Stimulated activated CD8-positive, alpha-beta memory T cell treated with anti-CD3 and anti-CD28 coated beads, Interleukin-12 subunit alpha, Interleukin-12 subunit beta, amount 100 ng/mL, for 4 hours (primary cell): ENCODE results near the gene DHPS.
"Not testable (repeated sequence)": the region's sequence is repeated elsewhere in the genome, so short reads cannot be mapped to it uniquely, and the experiment has no call there.

Experiments
- DNase-seq: peaks from one replicate; pipeline ENCODE4 v3.0.0-alpha.2; 2020; ENCODE audit warnings: low read depth

DHPS gene

DNA sequence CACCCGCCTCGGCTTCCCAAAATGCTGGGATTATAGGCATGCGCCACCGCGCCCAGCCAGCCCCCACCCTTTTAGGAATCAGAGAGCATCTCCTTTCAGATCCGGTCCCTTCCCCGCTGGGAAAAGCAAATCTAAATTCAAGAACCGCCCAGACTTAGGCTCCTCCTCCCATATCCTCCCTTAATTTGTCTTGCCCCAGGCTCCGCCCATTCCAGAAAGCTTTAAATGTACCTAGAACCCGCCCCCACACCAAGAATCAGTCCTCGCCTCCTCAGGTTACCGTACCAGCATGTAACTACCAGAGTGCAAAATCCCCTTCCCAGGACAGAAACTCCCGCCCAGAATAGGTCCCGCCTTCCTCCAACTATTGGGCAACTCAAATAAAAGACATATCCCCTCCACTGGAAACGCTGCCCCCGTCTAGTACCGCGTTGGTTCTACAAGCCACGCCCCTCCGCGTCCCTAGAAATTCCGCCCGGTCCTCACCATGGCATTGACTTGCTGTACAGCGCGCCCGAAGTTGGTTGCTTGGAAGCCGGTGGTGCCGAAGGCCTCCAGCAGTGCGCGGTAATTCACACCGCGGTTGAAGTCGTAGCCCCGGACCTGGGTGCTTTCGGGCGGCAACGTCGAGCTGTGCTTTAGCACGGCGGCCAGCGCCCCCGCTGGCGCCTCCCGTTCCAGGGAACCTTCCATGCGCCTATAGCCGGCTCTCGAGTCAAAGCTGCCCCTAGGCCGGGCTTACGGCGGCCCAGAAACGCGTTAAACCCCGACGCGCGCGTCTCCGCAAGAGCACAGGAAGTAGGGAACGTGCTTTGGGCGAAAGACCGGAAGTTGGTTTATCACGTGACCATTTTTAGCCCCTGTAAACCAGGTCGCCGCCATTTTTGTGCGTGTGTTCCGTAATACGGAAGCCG, at the start of gene DHPS:
TSS of gene DHPS (minus strand) at position 807 of the 914 bp plus-strand sequence. CDS start at position 693, 114 bp downstream.
- DNase-seq, result peak; percentile 70

GRCh38 chr19:12731337-12731736, 49.7 kb upstream of the DHPS start:
- DNase-seq, result no peak

- DNase-seq, result no peak
Measured at GRCh38 chr19:12730064-12730463, 48.4 kb upstream of the DHPS start.

- no peak for DNase-seq
Measured at GRCh38 chr19:12727745-12728433, 46.2 kb upstream of the DHPS start.

DNA sequence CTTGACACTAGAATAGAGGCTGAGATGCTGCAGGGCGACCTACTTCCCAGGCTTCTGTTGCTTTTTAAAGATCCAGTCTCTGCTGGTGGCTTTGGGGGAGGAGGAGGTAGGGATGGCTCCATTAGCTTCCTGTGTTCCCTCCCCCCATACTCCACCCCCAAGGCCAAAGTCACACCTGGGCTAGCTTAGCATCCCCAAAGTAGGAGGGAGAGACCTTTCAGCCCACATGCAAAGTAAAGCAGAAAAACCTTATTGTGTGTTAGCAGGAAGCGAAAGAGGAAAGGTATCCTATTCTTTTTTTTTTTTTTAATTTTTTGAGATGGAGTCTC, 45.3 kb upstream of the DHPS start:
- no peak for DNase-seq

- DNase-seq, result not testable (repeated sequence)
Measured at GRCh38 chr19:12725612-12726011, 43.9 kb upstream of the DHPS start.

- DNase-seq, result peak; percentile 46
Measured at GRCh38 chr19:12723641-12724426, 42.2 kb upstream of the DHPS start, which contains the start of gene TNPO2. TSS of gene TNPO2 (minus strand) at chr19:12723932. CDS start at chr19:12720977, 2,955 bp downstream.

DNA sequence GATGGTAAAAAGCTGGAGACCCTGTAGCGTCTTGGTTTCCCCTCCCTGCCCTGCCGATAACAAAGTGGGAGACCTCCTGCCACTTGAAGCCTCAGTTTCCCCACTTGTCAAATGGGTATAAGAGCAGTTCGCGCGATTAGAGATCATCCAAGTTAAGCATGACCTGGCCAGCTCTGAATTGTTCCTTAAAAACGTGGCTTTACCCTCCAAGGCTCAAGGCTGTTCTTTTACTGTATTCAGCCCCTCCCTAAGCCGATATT, 41.6 kb upstream of the DHPS start:
- DNase-seq, result no peak

DNA sequence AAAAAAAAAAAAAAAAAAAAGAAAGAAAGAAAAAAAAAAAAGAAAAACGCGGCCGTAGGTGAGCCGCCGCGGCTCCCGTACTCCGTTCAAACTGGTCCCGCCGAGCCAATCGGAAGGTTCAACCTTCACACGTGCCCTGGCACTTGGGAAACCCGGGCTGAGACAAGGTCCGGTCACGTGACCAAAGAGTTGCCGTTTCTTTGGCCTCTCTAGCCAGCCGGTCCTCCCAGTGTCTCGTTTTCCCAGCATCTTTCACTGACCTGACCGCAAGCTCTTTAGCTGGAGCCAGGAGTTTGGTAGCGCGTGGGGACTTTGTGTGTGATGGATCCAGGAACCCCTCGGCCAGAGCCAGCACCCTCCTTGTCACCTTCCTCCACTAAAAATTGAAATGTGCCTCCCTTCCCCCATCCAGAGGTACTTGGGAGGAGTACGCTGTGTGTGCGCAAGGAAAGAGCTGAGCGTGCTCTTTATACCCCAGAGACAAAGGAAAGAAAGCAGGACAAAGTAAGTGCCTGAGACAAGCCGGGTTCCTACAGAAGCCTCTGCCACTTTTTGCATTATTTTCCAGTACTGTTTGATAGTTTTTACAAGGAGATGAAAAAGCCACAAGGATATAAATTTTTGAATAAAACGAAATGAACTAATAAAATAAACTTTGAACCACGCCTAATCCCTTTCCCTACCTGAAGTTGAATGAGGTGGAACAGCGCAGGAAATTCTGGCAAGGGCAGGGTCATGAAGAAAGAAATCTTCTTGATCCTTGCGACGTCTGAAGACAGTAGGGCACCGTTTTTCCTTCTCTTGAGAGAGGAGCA, 41.1 kb upstream of the DHPS start:
- DNase-seq, result peak; percentile 84

- no peak for DNase-seq
Measured at GRCh38 chr19:12721656-12722565, 40.2 kb upstream of the DHPS start.

DNA sequence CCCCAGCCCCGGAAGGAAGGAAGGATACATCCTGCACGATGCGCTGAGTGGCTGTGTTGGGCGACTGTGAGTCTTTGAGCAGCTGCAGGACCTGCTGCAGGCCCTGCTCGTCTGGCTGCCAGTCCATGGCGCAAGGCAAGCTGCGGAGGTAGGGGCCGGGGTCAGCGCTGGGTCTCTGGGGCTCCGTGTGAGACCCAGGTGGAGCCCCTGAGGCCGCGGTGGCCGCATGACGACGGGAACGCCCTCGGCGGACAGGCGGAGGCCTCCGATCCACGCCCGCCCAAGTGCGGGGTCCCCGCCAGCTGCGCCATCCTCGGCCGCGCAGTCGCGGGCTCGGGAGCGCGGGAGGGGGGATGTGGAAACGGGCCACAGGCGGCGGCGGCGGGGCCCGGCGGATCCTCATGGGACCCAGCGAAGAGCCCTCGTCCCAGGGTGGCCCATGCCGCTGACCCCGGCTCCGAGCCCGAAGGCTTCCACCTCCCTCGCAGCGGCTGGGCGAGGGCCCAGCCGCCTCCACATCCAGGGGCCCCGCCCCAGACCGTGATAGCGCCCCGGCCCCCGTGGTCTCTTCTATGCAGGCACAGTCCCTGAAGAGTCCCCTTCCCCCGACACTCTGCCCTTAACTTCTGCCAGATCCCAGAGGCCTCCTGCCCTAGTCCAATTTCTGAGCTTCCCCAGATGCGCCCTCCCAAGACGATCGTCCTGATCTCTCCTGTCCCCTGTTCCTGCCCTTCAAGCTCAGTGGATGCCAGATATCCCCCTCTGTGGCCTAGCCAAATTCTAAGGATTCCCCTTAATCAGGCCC, 39.4 kb upstream of the DHPS start:
- DNase-seq, result no peak

DNA sequence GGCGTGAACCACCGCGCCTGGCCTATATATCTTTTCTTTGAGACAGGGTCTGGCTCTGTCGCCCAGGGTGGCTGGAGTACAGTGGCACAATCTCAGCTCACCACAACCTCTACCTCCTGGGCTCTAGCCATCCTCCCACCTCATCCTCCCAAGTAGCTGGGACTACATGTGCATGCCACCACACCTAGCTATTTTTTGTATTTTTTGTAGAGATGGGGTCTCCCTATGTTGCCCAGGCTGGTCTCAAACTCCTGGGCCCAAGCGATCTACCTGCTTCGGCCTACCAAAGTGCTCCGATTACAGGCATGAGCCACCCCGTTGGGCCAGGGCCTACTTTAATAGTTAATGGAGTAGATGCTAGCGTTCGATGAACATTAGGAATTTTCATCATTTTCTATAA, 38.6 kb upstream of the DHPS start:
- no peak for DNase-seq

GRCh38 chr19:12715929-12716328, 34.2 kb upstream of the DHPS start:
- no peak for DNase-seq

DNA sequence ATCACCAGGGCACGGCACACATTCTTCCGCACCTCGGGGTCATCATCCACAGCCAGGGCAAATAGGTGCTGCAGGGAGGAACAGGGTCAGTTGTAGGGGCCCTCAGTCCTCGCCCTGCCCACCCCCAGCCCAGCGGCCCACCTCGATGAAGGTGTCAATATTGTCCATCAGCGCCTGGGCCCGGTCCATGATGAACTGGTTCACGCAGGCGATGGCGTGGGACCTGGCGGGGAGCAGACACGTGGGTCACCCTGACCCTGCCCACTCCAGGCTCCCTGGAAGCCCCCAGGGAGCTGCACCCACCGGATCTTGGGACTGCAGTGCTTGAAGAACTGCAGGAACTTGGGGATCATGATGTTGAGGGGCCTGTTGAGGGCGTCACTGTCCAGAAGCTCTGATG, 33.4 kb upstream of the DHPS start:
- no peak for DNase-seq

- not testable (repeated sequence) for DNase-seq
Measured at GRCh38 chr19:12713304-12713703, 31.6 kb upstream of the DHPS start.

DNA sequence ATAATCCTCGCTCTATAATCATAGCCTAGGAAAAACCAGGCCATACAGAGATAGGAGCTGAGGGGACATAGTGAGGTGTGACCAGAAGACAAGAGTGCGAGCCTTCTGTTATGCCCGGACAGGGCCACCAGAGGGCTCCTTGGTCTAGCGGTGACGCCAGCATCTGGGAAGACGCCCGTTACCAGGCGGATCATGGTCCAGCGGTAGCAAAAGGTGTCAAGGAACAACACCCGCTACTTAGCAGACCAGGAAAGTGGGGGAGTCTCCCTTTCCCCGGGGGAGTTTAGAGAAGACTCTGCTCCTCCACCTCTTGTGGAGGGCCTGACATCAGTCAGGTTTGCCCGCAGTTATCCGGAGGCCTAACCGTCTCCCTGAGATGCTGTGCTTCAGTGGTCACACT, 30.4 kb upstream of the DHPS start:
- DNase-seq, result not testable (repeated sequence)

DNA sequence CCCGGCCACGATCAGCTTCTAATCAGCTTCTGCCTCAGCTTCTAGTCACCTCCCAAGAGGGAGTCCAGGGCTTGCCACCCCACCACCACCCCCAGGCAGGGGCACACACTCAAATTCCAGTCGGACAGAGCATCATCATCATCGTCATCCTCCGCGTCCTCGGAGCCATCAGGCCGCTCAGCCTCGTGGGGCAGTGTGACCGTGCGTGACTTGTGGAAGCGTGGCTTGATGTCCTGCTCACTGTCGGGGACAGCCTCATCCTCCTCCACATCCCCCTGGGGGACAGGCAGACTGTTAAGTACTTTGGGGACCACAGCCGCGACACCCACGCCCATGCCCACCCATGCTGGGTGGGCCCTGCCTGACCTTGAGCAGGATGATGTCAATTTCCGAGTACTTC, 29.5 kb upstream of the DHPS start:
- DNase-seq, result no peak

DNA sequence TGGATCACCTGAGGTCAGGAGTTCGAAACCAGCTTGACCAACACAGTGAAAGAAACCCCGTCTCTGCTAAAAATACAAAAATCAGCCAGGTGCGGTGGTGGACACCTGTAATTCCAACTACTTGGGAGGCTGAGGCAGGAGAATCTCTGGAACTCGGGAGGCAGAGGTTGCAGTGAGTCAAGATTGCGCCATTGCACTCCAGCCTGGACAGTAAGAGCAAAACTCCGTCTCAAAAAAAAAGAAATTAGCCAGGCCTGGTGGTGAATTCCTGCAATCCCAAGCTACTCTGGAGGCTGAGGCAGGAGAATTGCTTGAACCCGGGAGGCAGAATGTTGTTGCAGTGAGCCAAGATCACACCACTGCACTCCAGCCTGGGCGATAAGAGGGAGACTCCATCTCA, 27.0 kb upstream of the DHPS start:
- no peak for DNase-seq

- DNase-seq, result no peak
Measured at GRCh38 chr19:12706332-12706718, 24.6 kb upstream of the DHPS start.
